ENCODE data around the gene UNC13C.

Gene UNC13C

GRCh38 chr15:54046093-54046492 is 67.9 kb downstream of the UNC13C start:
- H3K4me1 Mint-ChIP-seq = no peaks in the 10 kb centered on the region
- CTCF ChIA-PET = no interaction called here
- H3K27me3 Mint-ChIP-seq = no peaks in the 10 kb centered on the region
- DNase-seq = no peak
- no peak overlapping the region for H3K4me3 Mint-ChIP-seq
- H3K27ac Mint-ChIP-seq = no peak overlapping the region
- no peaks in the 10 kb centered on the region for H3K36me3 Mint-ChIP-seq
- H3K9me3 Mint-ChIP-seq = no peaks in the 10 kb centered on the region

- Mint-ChIP-seq H3K4me3 (no peak overlapping the region), H3K4me1 (no peaks in the 10 kb centered on the region), H3K27me3 (no peaks in the 10 kb centered on the region), H3K27ac (no peak overlapping the region), H3K36me3 (no peaks in the 10 kb centered on the region), H3K9me3 (peaks cover 2% of the 10 kb centered on the region)
- no peak for DNase-seq
- CTCF ChIA-PET = no interaction called here
Observed at GRCh38 chr15:54064365-54064764, 86.1 kb downstream of the UNC13C start.

- CTCF ChIA-PET = no interaction called here
- no peaks in the 10 kb centered on the region for H3K27me3 Mint-ChIP-seq
- no peak overlapping the region for H3K4me3 Mint-ChIP-seq
- H3K4me1 Mint-ChIP-seq = no peaks in the 10 kb centered on the region
- no peaks in the 10 kb centered on the region for H3K36me3 Mint-ChIP-seq
- no peak for DNase-seq
- H3K9me3 Mint-ChIP-seq = no peaks in the 10 kb centered on the region
- H3K27ac Mint-ChIP-seq = no peak overlapping the region
Observed at GRCh38 chr15:54066403-54066802, 88.2 kb downstream of the UNC13C start.

- no peaks in the 10 kb centered on the region for H3K4me1 Mint-ChIP-seq
- H3K36me3 Mint-ChIP-seq = no peaks in the 10 kb centered on the region
- no peaks in the 10 kb centered on the region for H3K27me3 Mint-ChIP-seq
- DNase-seq = no peak
- CTCF ChIA-PET = interaction anchor here (0.9 to 1.8 kb wide), 4 partner anchors 14 to 1357 kb away, joined by 3 to 6 read pairs (median 5); no protein-coding TSS in a partner anchor
- no peaks in the 10 kb centered on the region for H3K9me3 Mint-ChIP-seq
- no peak overlapping the region for H3K4me3 Mint-ChIP-seq
- H3K27ac Mint-ChIP-seq = no peak overlapping the region
Observed at GRCh38 chr15:54082836-54083492, 104.7 kb downstream of the UNC13C start.

GRCh38 chr15:54083501-54083900 is 105.3 kb downstream of the UNC13C start:
- Mint-ChIP-seq H3K27me3 (no peaks in the 10 kb centered on the region), H3K4me3 (no peak overlapping the region), H3K36me3 (no peaks in the 10 kb centered on the region), H3K9me3 (no peaks in the 10 kb centered on the region), H3K4me1 (no peaks in the 10 kb centered on the region), H3K27ac (no peak overlapping the region)
- CTCF ChIA-PET = interaction anchor here (1.7 to 1.8 kb wide), 2 partner anchors 1084 to 1085 kb away, joined by 5 to 6 read pairs; no protein-coding TSS in a partner anchor
- no peak for DNase-seq

- Mint-ChIP-seq H3K4me1 (no peaks in the 10 kb centered on the region), H3K9me3 (no peaks in the 10 kb centered on the region), H3K36me3 (no peaks in the 10 kb centered on the region), H3K4me3 (no peak overlapping the region), H3K27me3 (no peaks in the 10 kb centered on the region), H3K27ac (no peak overlapping the region)
- no peak for DNase-seq
- CTCF ChIA-PET = interaction anchor here (0.6 to 1.8 kb wide), 3 partner anchors 1083 to 1120 kb away, joined by 3 to 6 read pairs (median 5); no protein-coding TSS in a partner anchor
Observed at GRCh38 chr15:54083991-54084390, 105.8 kb downstream of the UNC13C start.

GRCh38 chr15:54088837-54089236 is 110.6 kb downstream of the UNC13C start:
- H3K27me3 Mint-ChIP-seq = no peaks in the 10 kb centered on the region
- CTCF ChIA-PET = no interaction called here
- no peak overlapping the region for H3K27ac Mint-ChIP-seq
- H3K9me3 Mint-ChIP-seq = no peaks in the 10 kb centered on the region
- H3K4me1 Mint-ChIP-seq = no peaks in the 10 kb centered on the region
- H3K4me3 Mint-ChIP-seq = no peak overlapping the region
- no peak for DNase-seq
- H3K36me3 Mint-ChIP-seq = no peaks in the 10 kb centered on the region

- Mint-ChIP-seq H3K36me3 (no peaks in the 10 kb centered on the region), H3K4me3 (no peak overlapping the region), H3K9me3 (no peaks in the 10 kb centered on the region), H3K4me1 (no peaks in the 10 kb centered on the region), H3K27ac (no peak overlapping the region), H3K27me3 (no peaks in the 10 kb centered on the region)
- CTCF ChIA-PET = no interaction called here
- no peak for DNase-seq
Observed at GRCh38 chr15:54089776-54090175, 111.5 kb downstream of the UNC13C start.

- Mint-ChIP-seq H3K36me3 (no peaks in the 10 kb centered on the region), H3K27ac (no peak overlapping the region), H3K27me3 (no peaks in the 10 kb centered on the region), H3K4me3 (no peak overlapping the region), H3K9me3 (no peaks in the 10 kb centered on the region), H3K4me1 (no peaks in the 10 kb centered on the region)
- no peak for DNase-seq
- CTCF ChIA-PET = no interaction called here
Observed at GRCh38 chr15:54091651-54092050, 113.4 kb downstream of the UNC13C start.

GRCh38 chr15:54094661-54095060 is 116.4 kb downstream of the UNC13C start:
- Mint-ChIP-seq H3K27ac (no peak overlapping the region), H3K9me3 (no peaks in the 10 kb centered on the region), H3K27me3 (no peaks in the 10 kb centered on the region), H3K4me3 (no peak overlapping the region), H3K4me1 (no peaks in the 10 kb centered on the region), H3K36me3 (no peaks in the 10 kb centered on the region)
- DNase-seq = no peak
- CTCF ChIA-PET = no interaction called here

- H3K27ac Mint-ChIP-seq = no peak overlapping the region
- no peaks in the 10 kb centered on the region for H3K4me1 Mint-ChIP-seq
- no peaks in the 10 kb centered on the region for H3K27me3 Mint-ChIP-seq
- no peak overlapping the region for H3K4me3 Mint-ChIP-seq
- no peak for DNase-seq
- no peaks in the 10 kb centered on the region for H3K9me3 Mint-ChIP-seq
- CTCF ChIA-PET = interaction anchor here (0.9 kb wide), 1 partner anchor 14 kb away, joined by 3 read pairs; no protein-coding TSS in a partner anchor
- H3K36me3 Mint-ChIP-seq = no peaks in the 10 kb centered on the region
Observed at GRCh38 chr15:54097019-54097418, 118.8 kb downstream of the UNC13C start.

GRCh38 chr15:54099010-54099409 is 120.8 kb downstream of the UNC13C start:
- DNase-seq = no peak
- no peaks in the 10 kb centered on the region for H3K27me3 Mint-ChIP-seq
- no peaks in the 10 kb centered on the region for H3K9me3 Mint-ChIP-seq
- no peak overlapping the region for H3K4me3 Mint-ChIP-seq
- no peaks in the 10 kb centered on the region for H3K36me3 Mint-ChIP-seq
- no peak overlapping the region for H3K27ac Mint-ChIP-seq
- CTCF ChIA-PET = no interaction called here
- no peaks in the 10 kb centered on the region for H3K4me1 Mint-ChIP-seq

GRCh38 chr15:54101664-54102270 is 123.5 kb downstream of the UNC13C start:
- CTCF ChIA-PET = no interaction called here
- Mint-ChIP-seq H3K27ac (no peak overlapping the region), H3K36me3 (no peaks in the 10 kb centered on the region), H3K4me1 (no peaks in the 10 kb centered on the region), H3K9me3 (no peaks in the 10 kb centered on the region), H3K27me3 (no peaks in the 10 kb centered on the region), H3K4me3 (no peak overlapping the region)
- DNase-seq = no peak

GRCh38 chr15:54102704-54103103 is 124.5 kb downstream of the UNC13C start:
- H3K4me3 Mint-ChIP-seq = no peak overlapping the region
- H3K4me1 Mint-ChIP-seq = no peaks in the 10 kb centered on the region
- CTCF ChIA-PET = no interaction called here
- no peaks in the 10 kb centered on the region for H3K9me3 Mint-ChIP-seq
- DNase-seq = no peak
- no peaks in the 10 kb centered on the region for H3K27me3 Mint-ChIP-seq
- H3K27ac Mint-ChIP-seq = no peak overlapping the region
- no peaks in the 10 kb centered on the region for H3K36me3 Mint-ChIP-seq

- Mint-ChIP-seq H3K9me3 (no peaks in the 10 kb centered on the region), H3K4me3 (no peak overlapping the region), H3K4me1 (no peaks in the 10 kb centered on the region), H3K27ac (no peak overlapping the region), H3K36me3 (no peaks in the 10 kb centered on the region), H3K27me3 (no peaks in the 10 kb centered on the region)
- CTCF ChIA-PET = no interaction called here
- DNase-seq = no peak
Observed at GRCh38 chr15:54109014-54109413, 130.8 kb downstream of the UNC13C start.
